Esophagus (tissue), 2 donors: ENCODE results near the gene VSIG10L. TPM values are rescaled to one million over a fixed set of nuclear protein-coding genes. Genes with fewer than 3 reads are reported as not detected.

ENCODE experiments used
- H3K27ac ChIP-seq, 2 donors: one replicate each; pipeline ENCODE4 v1.5.1; 2013; ENCODE audit warnings: low read depth in 2 of 2, mild to moderate bottlenecking in 2 of 2, inconsistent platforms in 1 of 2, low read length in 1 of 2, moderate library complexity in 1 of 2
- H3K27me3 ChIP-seq, 2 donors: one replicate each; pipeline ENCODE4 v1.6.1; 2013; ENCODE audit warnings: low read length in 2 of 2, control low read depth in 1 of 2, mild to moderate bottlenecking in 1 of 2; ENCODE audit not compliant: insufficient read depth in 2 of 2, control insufficient read depth in 1 of 2
- H3K36me3 ChIP-seq, 2 donors: one replicate each; pipeline ENCODE4 v1.6.1; 2013; ENCODE audit warnings: low read length in 1 of 2; ENCODE audit not compliant: control insufficient read depth in 2 of 2, insufficient read depth in 2 of 2
- H3K4me1 ChIP-seq, 2 donors: one replicate each; pipeline ENCODE4 v1.6.1; 2013; ENCODE audit warnings: low read length in 1 of 2; ENCODE audit not compliant: control insufficient read depth in 2 of 2, insufficient read depth in 2 of 2
- H3K4me3 ChIP-seq, 2 donors: one replicate each; pipeline ENCODE4 v1.5.1; 2013; ENCODE audit warnings: low read length in 2 of 2, mild to moderate bottlenecking in 2 of 2, low read depth in 1 of 2, moderate library complexity in 1 of 2
- H3K9me3 ChIP-seq, 2 donors: one replicate each; pipeline ENCODE4 v1.6.1; 2013; ENCODE audit warnings: mild to moderate bottlenecking in 2 of 2, low read depth in 1 of 2, low read length in 1 of 2, moderate library complexity in 1 of 2; ENCODE audit not compliant: control insufficient read depth in 2 of 2, insufficient read depth in 1 of 2
- WGBS, 2 donors: extraction: QIAGEN DNeasy Blood & Tissue Kit; methylation state at CpG; one replicate each; pipeline ENCODE4 v1.1.7; 2013; 5-methylcytosine and 5-hydroxymethylcytosine counted together
- polyA plus RNA-seq, 2 donors: library from polyadenylated mRNA; stranded (reverse); fragments of 200-250 nt; gene quantifications; one replicate each; pipeline ENCODE4 v1.2.3, GENCODE V29; 2013
- donor health status: healthy with polysubstance abuse.
- donor health status: Bipolar disorder and iron deficiency.

The VSIG10L gene
- polyA plus RNA-seq, 2 donors: 122 to 227 TPM

GRCh38 chr19:51327066-51328001, 14.6 kb downstream of the VSIG10L start:
- 6 to 9% methylated on average over 65 to 75 of the region's 75 CpGs for WGBS, 2 donors
- Histone ChIP-seq H3K4me1 (peaks cover 0 to 3% of the 10 kb centered on the region in 2 donors), H3K27me3 (peaks cover 0 to 3% of the 10 kb centered on the region in 2 donors), H3K27ac (no peak overlapping the region), H3K36me3 (peaks cover 0 to 19% of the 10 kb centered on the region in 2 donors), H3K4me3 (no peak overlapping the region), H3K9me3 (peaks cover 0 to 5% of the 10 kb centered on the region in 2 donors)

GRCh38 chr19:51326216-51327065, 15.5 kb downstream of the VSIG10L start:
- Histone ChIP-seq H3K4me1 (peaks cover 0 to 3% of the 10 kb centered on the region in 2 donors), H3K4me3 (no peak overlapping the region), H3K36me3 (peaks cover 0 to 12% of the 10 kb centered on the region in 2 donors), H3K9me3 (peaks cover 0 to 5% of the 10 kb centered on the region in 2 donors), H3K27ac (no peak overlapping the region), H3K27me3 (peaks cover 0 to 3% of the 10 kb centered on the region in 2 donors)
- 18 to 21% methylated on average over 34 to 36 of the region's 36 CpGs for WGBS, 2 donors

- Histone ChIP-seq H3K36me3 (peaks cover 0 to 5% of the 10 kb centered on the region in 2 donors), H3K4me1 (peaks cover 0 to 3% of the 10 kb centered on the region in 2 donors), H3K27me3 (peaks cover 0 to 3% of the 10 kb centered on the region in 2 donors), H3K27ac (no peak overlapping the region), H3K9me3 (peaks cover 0 to 2% of the 10 kb centered on the region in 2 donors), H3K4me3 (no peak overlapping the region)
- WGBS, 2 donors: 68 to 72% methylated on average over 26 of the region's 26 CpGs
These were observed 16.6 kb downstream of the VSIG10L start for GRCh38 chr19:51325161-51325976.

GRCh38 chr19:51324167-51324481, 17.8 kb downstream of the VSIG10L start:
- 73% methylated on average over 6 of the region's 6 CpGs for WGBS, 2 donors
- H3K4me3 ChIP-seq: no peak overlapping the region
- no peak overlapping the region for H3K27ac ChIP-seq
- peaks cover 0 to 3% of the 10 kb centered on the region in 2 donors for H3K4me1 ChIP-seq
- H3K36me3 ChIP-seq: no peaks in the 10 kb centered on the region
- H3K27me3 ChIP-seq: peaks cover 0 to 3% of the 10 kb centered on the region in 2 donors
- peaks cover 0 to 2% of the 10 kb centered on the region in 2 donors for H3K9me3 ChIP-seq

DNA sequence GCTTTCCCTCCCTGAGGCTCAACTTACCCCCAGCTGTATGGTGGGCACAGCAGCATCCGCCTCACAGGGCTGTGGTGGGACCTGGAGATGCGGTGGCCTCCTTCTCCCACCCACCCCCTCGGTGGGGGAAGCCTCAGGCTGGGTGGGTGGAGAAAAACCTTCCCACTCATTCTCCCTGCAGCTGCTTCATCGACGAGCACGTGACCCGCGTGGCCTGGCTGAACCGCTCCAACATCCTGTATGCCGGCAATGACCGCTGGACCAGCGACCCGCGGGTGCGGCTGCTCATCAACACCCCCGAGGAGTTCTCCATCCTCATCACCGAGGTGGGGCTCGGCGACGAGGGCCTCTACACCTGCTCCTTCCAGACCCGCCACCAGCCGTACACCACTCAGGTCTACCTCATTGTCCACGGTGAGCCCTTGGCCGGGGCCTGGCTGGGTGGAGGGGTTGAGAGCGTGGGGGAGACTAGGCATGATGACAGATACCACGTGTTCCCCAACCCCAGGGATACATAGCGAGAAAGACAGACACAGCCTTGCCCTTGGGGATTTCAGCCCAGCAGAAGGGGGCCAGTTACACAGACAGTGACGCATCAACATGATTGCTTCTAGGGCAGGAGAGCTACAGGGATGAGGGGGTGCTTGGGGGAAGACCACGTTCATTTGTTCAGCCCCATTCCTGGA, 18.3 kb downstream of the VSIG10L start:
- H3K36me3 ChIP-seq: no peaks in the 10 kb centered on the region
- WGBS, 2 donors: 77 to 78% methylated on average over 29 of the region's 29 CpGs
- H3K27me3 ChIP-seq: peaks cover 0 to 3% of the 10 kb centered on the region in 2 donors
- H3K9me3 ChIP-seq: peaks cover 0 to 2% of the 10 kb centered on the region in 2 donors
- peaks cover 0 to 3% of the 10 kb centered on the region in 2 donors for H3K4me1 ChIP-seq
- H3K4me3 ChIP-seq: no peak overlapping the region
- no peak overlapping the region for H3K27ac ChIP-seq

- no peaks in the 10 kb centered on the region for H3K36me3 ChIP-seq
- no peak overlapping the region for H3K4me3 ChIP-seq
- WGBS, 2 donors: 56 to 61% methylated on average over 14 of the region's 14 CpGs
- peaks cover 0 to 2% of the 10 kb centered on the region in 2 donors for H3K9me3 ChIP-seq
- no peaks in the 10 kb centered on the region for H3K4me1 ChIP-seq
- no peaks in the 10 kb centered on the region for H3K27me3 ChIP-seq
- no peak overlapping the region for H3K27ac ChIP-seq
These were observed 20.1 kb downstream of the VSIG10L start for GRCh38 chr19:51321799-51322198.

DNA sequence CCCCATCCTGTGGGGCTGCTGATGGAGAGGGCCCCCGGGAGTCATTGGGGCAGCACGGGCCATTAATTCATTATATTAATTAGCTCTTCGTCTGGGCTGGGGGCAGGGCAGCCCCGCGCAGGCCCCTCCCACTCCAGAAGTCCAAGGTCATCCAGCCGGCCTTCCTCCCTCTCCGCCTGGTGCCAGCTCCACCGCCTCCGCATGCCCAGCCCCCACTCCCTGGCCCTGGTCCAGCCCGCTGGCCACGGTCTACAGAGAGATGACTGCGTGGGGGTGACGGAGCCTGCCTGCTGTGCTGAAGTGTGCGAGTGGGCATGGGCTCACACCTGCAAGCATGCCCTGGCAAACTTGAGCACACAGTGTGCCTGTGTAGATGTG, 21.7 kb downstream of the VSIG10L start:
- no peaks in the 10 kb centered on the region for H3K27me3 ChIP-seq
- H3K9me3 ChIP-seq: peaks cover 0 to 2% of the 10 kb centered on the region in 2 donors
- no peaks in the 10 kb centered on the region for H3K36me3 ChIP-seq
- no peak overlapping the region for H3K4me3 ChIP-seq
- H3K27ac ChIP-seq: no peak overlapping the region
- WGBS, 2 donors: 28 to 35% methylated on average over 12 to 14 of the region's 14 CpGs
- no peaks in the 10 kb centered on the region for H3K4me1 ChIP-seq

- H3K36me3 ChIP-seq: no peaks in the 10 kb centered on the region
- H3K9me3 ChIP-seq: peaks cover 0 to 2% of the 10 kb centered on the region in 2 donors
- H3K27me3 ChIP-seq: no peaks in the 10 kb centered on the region
- WGBS, 2 donors: 72 to 74% methylated on average over 14 of the region's 14 CpGs
- no peak overlapping the region for H3K27ac ChIP-seq
- no peak overlapping the region for H3K4me3 ChIP-seq
- no peaks in the 10 kb centered on the region for H3K4me1 ChIP-seq
These were observed 22.2 kb downstream of the VSIG10L start for GRCh38 chr19:51319649-51320279.
